Caco-2 (cell line): ENCODE measurements around the gene RAB24. TPM values are rescaled to one million over a fixed set of nuclear protein-coding genes. Genes with fewer than 3 reads are reported as not detected.
A peak's percentile ranks its signal among the peaks of the same experiment; 100 is the strongest.

Experiments
- BruUV-seq: library from RNA; stranded (reverse); fragments of 400-500 nt; replicated peaks from 2 replicates; lab custom pipeline; 2021; lab: Mats Ljungman, UMichigan
- CTCF ChIA-PET: fragments of 300-600 bp; sonication (Branson Sonifier 250); formaldehyde crosslinking; loops from one replicate; lab custom pipeline; 2022; ENCODE audit warnings: antibody characterized with exemption; lab: Charles Lee
- POLR2A ChIA-PET: fragments of 300-600 bp; sonication (Branson Sonifier 250); formaldehyde crosslinking; loops from one replicate; lab custom pipeline; 2022; ENCODE audit warnings: antibody characterized with exemption; lab: Charles Lee
- DNase-seq, 2 experiments: peaks; one replicate each; pipeline versions ENCODE4 v3.0.0 to v3.0.0-alpha.2; 2020 to 2022
- H3K27me3 ChIP-seq: replicated peaks from 2 replicates; pipeline ENCODE4 v1.6.0; 2011; ENCODE audit warnings: low read length; ENCODE audit not compliant: control insufficient read depth, insufficient read depth
- H3K36me3 ChIP-seq: 2 replicates; pipeline ENCODE4 v1.5.1; 2011; ENCODE audit warnings: low read length; ENCODE audit not compliant: control insufficient read depth, insufficient read depth
- H3K4me1 ChIP-seq: fragments of 250-450 bp; sonication (Bioruptor Pico); 2 replicates; pipeline ENCODE4 v1.5.1; 2020; ENCODE audit warnings: mild to moderate bottlenecking
- H3K4me3 ChIP-seq: 2 replicates; pipeline ENCODE4 v1.5.1; 2011; ENCODE audit warnings: low read depth, mild to moderate bottlenecking, control low read depth, low read length
- H3K9me3 ChIP-seq: fragments of 250-450 bp; sonication (Bioruptor Pico); 2 replicates; pipeline ENCODE4 v1.5.1; 2020; ENCODE audit warnings: mild to moderate bottlenecking, moderate library complexity
- H3K27ac Mint-ChIP-seq: one replicate; pipeline ENCODE4 v1.8.0; 2022; ENCODE audit warnings: mixed read lengths; ENCODE audit not compliant: unreplicated experiment
- H3K27me3 Mint-ChIP-seq: one replicate; pipeline ENCODE4 v1.8.0; 2022; ENCODE audit warnings: mixed read lengths; ENCODE audit not compliant: insufficient read depth, unreplicated experiment
- H3K36me3 Mint-ChIP-seq: one replicate; pipeline ENCODE4 v1.8.0; 2022; ENCODE audit warnings: mild to moderate bottlenecking, mixed read lengths; ENCODE audit not compliant: insufficient read depth, unreplicated experiment
- H3K4me1 Mint-ChIP-seq: one replicate; pipeline ENCODE4 v1.8.0; 2022; ENCODE audit warnings: low read depth, mixed read lengths; ENCODE audit not compliant: unreplicated experiment
- H3K4me3 Mint-ChIP-seq: one replicate; pipeline ENCODE4 v1.8.0; 2022; ENCODE audit warnings: mild to moderate bottlenecking, moderate library complexity, mixed read lengths; ENCODE audit not compliant: unreplicated experiment
- H3K9me3 Mint-ChIP-seq: one replicate; pipeline ENCODE4 v1.8.0; 2022; ENCODE audit warnings: mixed read lengths; ENCODE audit not compliant: unreplicated experiment
- intact Hi-C: fragments of 100-400 bp; cut with micrococcal nuclease; formaldehyde crosslinking; loops from one replicate; pipeline ENCODE4 v1.10.0; 2022; ENCODE audit not compliant: unreplicated experiment
- total RNA-seq: library from RNA; stranded (reverse); gene quantifications from 2 replicates; pipeline ENCODE4 v1.2.3, GENCODE V29; 2022
- TF ChIP-seq, protein P1 (sequence below), 2 experiments: fragments of 200-600 bp in 1 of 2; IDR thresholded peaks; 1 replicate in 1 of 2; 2 replicates in 1 of 2; pipeline versions ENCODE4 v1.5.1 to v1.8.0; 2011 to 2022; ENCODE audit warnings: antibody characterized with exemption in 1 of 2, control low read depth in 1 of 2, inconsistent platforms in 1 of 2, low read depth in 1 of 2, low read length in 1 of 2, mild to moderate bottlenecking in 1 of 2, moderate library complexity in 1 of 2; ENCODE audit not compliant: insufficient read depth in 1 of 2, severe bottlenecking in 1 of 2, unreplicated experiment in 1 of 2

RAB24 gene
- total RNA-seq, 1 experiment from 2014 or later: 29.9 TPM

DNA sequence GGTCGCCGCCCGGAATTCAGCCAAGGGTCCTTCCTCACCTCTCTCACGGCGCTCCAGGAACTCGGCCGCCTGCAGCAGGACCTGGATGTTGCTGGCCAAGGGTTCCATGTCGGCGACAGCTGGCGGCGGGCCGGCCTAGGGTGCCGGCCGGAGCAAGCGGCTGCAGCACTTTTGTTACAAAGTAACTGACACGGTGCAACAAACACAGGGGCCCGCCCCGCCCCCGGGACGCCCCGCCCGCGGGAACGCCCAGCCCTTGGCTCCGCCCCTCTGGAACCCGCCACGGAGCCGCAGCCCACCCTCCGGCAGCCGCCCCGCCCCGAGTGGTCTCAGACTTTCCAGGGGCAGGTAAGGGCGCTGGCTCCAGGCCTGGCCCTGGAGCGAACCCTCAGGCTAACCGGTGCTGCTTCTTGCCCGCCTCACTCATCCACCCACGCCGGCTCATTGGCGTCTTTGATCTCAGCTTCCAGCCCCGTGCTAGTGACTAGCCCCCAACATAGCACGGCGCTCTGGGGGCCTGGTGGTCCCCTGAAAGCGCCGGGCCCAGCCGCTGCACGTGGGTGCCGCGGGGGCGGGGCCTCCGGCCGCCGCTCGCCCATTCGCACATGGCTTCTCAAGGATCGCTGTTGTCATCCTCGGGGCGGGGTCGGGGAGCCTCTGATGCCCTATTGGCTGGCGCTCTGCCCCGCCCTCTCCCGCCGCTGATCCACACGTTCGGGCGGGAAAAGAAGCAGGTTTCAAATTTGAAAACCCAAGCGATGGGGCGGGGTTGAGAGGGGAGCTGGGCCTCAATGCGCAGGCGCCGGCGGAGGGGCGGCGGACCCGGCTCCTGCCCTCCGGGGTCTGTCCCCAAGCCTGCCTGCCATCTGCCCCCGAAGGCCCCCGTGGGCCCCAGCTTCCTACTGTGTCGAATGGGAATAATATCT is 8.5 kb upstream of the RAB24 start, which contains the start of gene MXD3:
Gene MXD3, minus strand, starts transcription at position 176 of the 926 bp plus-strand sequence. Its CDS starts 68 bp downstream, at position 108.
- H3K27ac Mint-ChIP-seq: peak within 1 kb of the TSS; percentile 93
- intact Hi-C loops: loop anchor here (1.0 to 2.0 kb wide), 4 partner anchors 39 to 185 kb away; partner anchors contain the start of genes LMAN2 and PDLIM7
- H3K27me3 Mint-ChIP-seq: no peaks in the 10 kb centered on the region
- no TSS peak for BruUV-seq
- peaks cover 13% of the 10 kb centered on the region for H3K4me1 Mint-ChIP-seq
- POLR2A ChIA-PET: interaction anchor here (0.6 to 1.6 kb wide), 6 partner anchors 9 to 793 kb away, joined by 3 to 14 read pairs (median 6); partner anchors contain the start of genes GRK6, PRELID1 and RAB24
- Histone ChIP-seq H3K4me1 (peaks cover 11% of the 10 kb centered on the region), H3K4me3 (peak within 1 kb of the TSS; percentile 93), H3K9me3 (no peaks in the 10 kb centered on the region), H3K27me3 (no peaks in the 10 kb centered on the region), H3K36me3 (peaks cover 3% of the 10 kb centered on the region)
- H3K9me3 Mint-ChIP-seq: no peaks in the 10 kb centered on the region
- CTCF ChIA-PET: interaction anchor here (0.6 to 2.4 kb wide), 12 partner anchors 14 to 299 kb away, joined by 3 to 8 read pairs (median 4); partner anchors contain the start of genes FGFR4 and LMAN2
- DNase-seq: peak; percentile 99
- peak within 1 kb of the TSS; percentile 82 for H3K4me3 Mint-ChIP-seq
- peaks cover 40% of the 10 kb centered on the region for H3K36me3 Mint-ChIP-seq
- TF ChIP-seq, protein P1, sequence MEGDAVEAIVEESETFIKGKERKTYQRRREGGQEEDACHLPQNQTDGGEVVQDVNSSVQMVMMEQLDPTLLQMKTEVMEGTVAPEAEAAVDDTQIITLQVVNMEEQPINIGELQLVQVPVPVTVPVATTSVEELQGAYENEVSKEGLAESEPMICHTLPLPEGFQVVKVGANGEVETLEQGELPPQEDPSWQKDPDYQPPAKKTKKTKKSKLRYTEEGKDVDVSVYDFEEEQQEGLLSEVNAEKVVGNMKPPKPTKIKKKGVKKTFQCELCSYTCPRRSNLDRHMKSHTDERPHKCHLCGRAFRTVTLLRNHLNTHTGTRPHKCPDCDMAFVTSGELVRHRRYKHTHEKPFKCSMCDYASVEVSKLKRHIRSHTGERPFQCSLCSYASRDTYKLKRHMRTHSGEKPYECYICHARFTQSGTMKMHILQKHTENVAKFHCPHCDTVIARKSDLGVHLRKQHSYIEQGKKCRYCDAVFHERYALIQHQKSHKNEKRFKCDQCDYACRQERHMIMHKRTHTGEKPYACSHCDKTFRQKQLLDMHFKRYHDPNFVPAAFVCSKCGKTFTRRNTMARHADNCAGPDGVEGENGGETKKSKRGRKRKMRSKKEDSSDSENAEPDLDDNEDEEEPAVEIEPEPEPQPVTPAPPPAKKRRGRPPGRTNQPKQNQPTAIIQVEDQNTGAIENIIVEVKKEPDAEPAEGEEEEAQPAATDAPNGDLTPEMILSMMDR (IDR thresholded peaks at IDR 0.05; ENCODE audit: insufficient read depth in 1 of 2, low read depth in 1 of 2, low read length in 1 of 2, severe bottlenecking in 1 of 2, unreplicated experiment in 1 of 2): no peak

DNA sequence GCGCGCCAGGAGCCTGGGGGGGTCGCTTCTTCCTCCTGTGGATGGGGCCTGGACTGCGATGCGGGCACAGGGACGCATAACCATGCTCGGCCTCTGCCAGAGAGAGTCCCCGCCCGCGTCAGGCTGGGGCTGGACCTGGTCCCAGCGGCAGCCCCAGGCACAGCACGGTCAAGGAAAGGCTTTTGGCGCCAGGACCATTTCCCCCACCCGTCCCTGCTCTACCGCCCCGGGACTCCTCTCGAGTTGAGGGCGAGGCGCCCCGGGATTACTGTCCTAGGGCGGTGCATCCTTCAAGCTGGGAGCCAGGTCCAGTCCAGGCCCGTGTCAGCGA is 7.8 kb upstream of the RAB24 start:
- peak overlapping the region; percentile 93 for H3K4me3 ChIP-seq
- Mint-ChIP-seq H3K4me3 (peak overlapping the region; percentile 82), H3K27ac (peak overlapping the region; percentile 93), H3K27me3 (no peaks in the 10 kb centered on the region), H3K36me3 (peaks cover 47% of the 10 kb centered on the region), H3K4me1 (peaks cover 13% of the 10 kb centered on the region), H3K9me3 (no peaks in the 10 kb centered on the region)
- intact Hi-C loops: no loop called here
- CTCF ChIA-PET: interaction anchor here (1.0 to 2.4 kb wide), 4 partner anchors 14 to 224 kb away, joined by 3 to 8 read pairs (median 6); partner anchors contain the start of gene FGFR4
- peaks cover 11% of the 10 kb centered on the region for H3K4me1 ChIP-seq
- no peaks in the 10 kb centered on the region for H3K27me3 ChIP-seq
- POLR2A ChIA-PET: interaction anchor here (1.6 kb wide), 1 partner anchor 116 kb away, joined by 7 read pairs; the partner anchor contains the start of gene GRK6
- peaks cover 6% of the 10 kb centered on the region for H3K36me3 ChIP-seq
- no peaks in the 10 kb centered on the region for H3K9me3 ChIP-seq
- no TSS peak for BruUV-seq
- TF ChIP-seq, protein P1 (IDR thresholded peaks at IDR 0.05; ENCODE audit: insufficient read depth in 1 of 2, low read depth in 1 of 2, low read length in 1 of 2, severe bottlenecking in 1 of 2, unreplicated experiment in 1 of 2): no peak
- DNase-seq: no peak

DNA sequence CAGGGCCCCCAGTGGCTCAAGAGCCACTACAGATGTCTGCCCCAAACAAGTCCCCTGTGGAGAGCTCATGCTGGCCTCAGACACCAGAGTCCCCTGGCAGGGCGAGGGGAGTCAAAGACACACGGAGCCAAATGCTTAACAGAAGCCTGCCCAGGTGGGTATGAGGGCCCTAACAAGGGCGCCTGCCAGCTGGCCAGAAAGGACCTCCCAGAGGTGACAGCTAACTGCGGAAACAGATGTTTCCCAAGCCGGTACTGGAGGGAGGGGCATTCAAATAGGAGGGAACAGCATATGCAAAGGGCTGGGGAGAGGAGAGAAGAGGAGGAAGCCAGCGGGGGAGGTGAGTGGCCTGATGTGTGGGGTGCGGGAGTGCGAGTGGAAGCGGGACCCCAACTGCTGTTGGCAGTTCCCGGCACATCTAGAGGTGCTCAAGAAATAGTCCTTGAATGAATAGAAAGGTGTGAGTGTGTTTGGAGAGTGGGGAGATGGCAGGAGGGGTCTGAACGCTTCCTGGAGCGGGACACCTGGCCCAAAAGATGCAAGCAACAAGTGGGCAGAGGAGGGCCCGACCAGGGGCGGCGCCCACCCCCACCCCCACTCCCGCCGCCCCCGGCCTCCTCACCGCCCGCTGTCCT is 7.4 kb upstream of the RAB24 start:
- no TSS peak for BruUV-seq
- POLR2A ChIA-PET: interaction anchor here (0.6 kb wide), 1 partner anchor 21 kb away, joined by 3 read pairs; no protein-coding TSS in a partner anchor
- no peaks in the 10 kb centered on the region for H3K27me3 Mint-ChIP-seq
- peak overlapping the region; percentile 50 for H3K27ac Mint-ChIP-seq
- peak overlapping the region; percentile 82 for H3K4me3 Mint-ChIP-seq
- Histone ChIP-seq H3K27me3 (no peaks in the 10 kb centered on the region), H3K4me3 (peak overlapping the region; percentile 93), H3K4me1 (peaks cover 11% of the 10 kb centered on the region), H3K36me3 (peaks cover 6% of the 10 kb centered on the region), H3K9me3 (no peaks in the 10 kb centered on the region)
- intact Hi-C loops: no loop called here
- H3K9me3 Mint-ChIP-seq: no peaks in the 10 kb centered on the region
- TF ChIP-seq, protein P1 (IDR thresholded peaks at IDR 0.05; ENCODE audit: insufficient read depth in 1 of 2, low read depth in 1 of 2, low read length in 1 of 2, severe bottlenecking in 1 of 2, unreplicated experiment in 1 of 2): no peak
- peaks cover 51% of the 10 kb centered on the region for H3K36me3 Mint-ChIP-seq
- DNase-seq: no peak
- peaks cover 13% of the 10 kb centered on the region for H3K4me1 Mint-ChIP-seq
- CTCF ChIA-PET: interaction anchor here (0.5 to 3.7 kb wide), 13 partner anchors 10 to 201 kb away, joined by 3 to 33 read pairs (median 8); no protein-coding TSS in a partner anchor
